IMR-90 (cell line): ENCODE measurements around the gene HDGFL1. TPM values are rescaled to one million over a fixed set of nuclear protein-coding genes. Genes with fewer than 3 reads are reported as not detected.
A peak's percentile ranks its signal among the peaks of the same experiment; 100 is the strongest.

Source experiments
- ATAC-seq: fragments of 200-7000 bp; cut with Tn5 transposase; 2 replicates; pipeline ENCODE4 v1.9.1; 2020; ENCODE audit warnings: low read depth, mild to moderate bottlenecking, moderate library complexity
- BruUV-seq: library from RNA; stranded (reverse); fragments of 400-500 nt; replicated peaks from 2 replicates; lab custom pipeline; 2021; lab: Mats Ljungman, UMichigan
- CTCF ChIA-PET: fragments of 300-600 bp; formaldehyde crosslinking; extraction: SDS; loops from one replicate; lab custom pipeline; 2021; ENCODE audit warnings: antibody characterized with exemption; lab: Yijun Ruan, JAX
- POLR2A ChIA-PET: fragments of 300-600 bp; sonication (Branson Sonifier 250); formaldehyde crosslinking; loops from one replicate; lab custom pipeline; 2022; ENCODE audit warnings: antibody characterized with exemption; ENCODE audit not compliant: unreplicated experiment; lab: Charles Lee
- DNase-seq: peaks from one replicate; pipeline ENCODE4 v3.0.0; 2013
- H2AFZ ChIP-seq: replicated peaks from 2 replicates; pipeline ENCODE3; 2013; ENCODE audit warnings: low read length, mild to moderate bottlenecking; ENCODE audit not compliant: poor library complexity
- H2AK5ac ChIP-seq: 2 replicates; pipeline ENCODE4 v1.6.1; 2013; ENCODE audit warnings: low read depth, low read length, inconsistent platforms
- H2AK9ac ChIP-seq: replicated peaks from 2 replicates; pipeline ENCODE3; 2013; ENCODE audit warnings: mild to moderate bottlenecking, low read depth, low read length, moderate library complexity; ENCODE audit not compliant: poor library complexity
- H2BK120ac ChIP-seq: 2 replicates; pipeline ENCODE4 v1.6.1; 2013; ENCODE audit warnings: low read depth, low read length, inconsistent platforms
- H2BK15ac ChIP-seq: 3 replicates; pipeline ENCODE4 v1.6.1; 2013; ENCODE audit warnings: low read depth, low read length, inconsistent platforms
- H2BK20ac ChIP-seq: 2 replicates; pipeline ENCODE4 v1.6.1; 2013; ENCODE audit warnings: low read depth, mild to moderate bottlenecking, inconsistent platforms, low read length, moderate library complexity
- H2BK5ac ChIP-seq: 2 replicates; pipeline ENCODE4 v1.6.1; 2013; ENCODE audit warnings: mild to moderate bottlenecking, low read depth, low read length, inconsistent platforms; ENCODE audit not compliant: poor library complexity, severe bottlenecking
- H3K14ac ChIP-seq: replicated peaks from 2 replicates; pipeline ENCODE4 v1.6.1; 2013; ENCODE audit warnings: low read depth, low read length, inconsistent platforms
- H3K18ac ChIP-seq: 2 replicates; pipeline ENCODE4 v1.6.1; 2013; ENCODE audit warnings: low read depth, low read length, control low read depth
- H3K23ac ChIP-seq: 2 replicates; pipeline ENCODE4 v1.6.1; 2013; ENCODE audit warnings: low read depth, low read length, inconsistent platforms
- H3K27ac ChIP-seq: 2 replicates; pipeline ENCODE4 v1.5.1; 2013; ENCODE audit warnings: mild to moderate bottlenecking, control low read depth, low read length; ENCODE audit not compliant: insufficient read depth
- H3K27me3 ChIP-seq: 2 replicates; pipeline ENCODE4 v1.6.1; 2013; ENCODE audit warnings: low read length; ENCODE audit not compliant: control insufficient read depth, insufficient read depth
- H3K36me3 ChIP-seq: 2 replicates; pipeline ENCODE4 v1.6.1; 2013; ENCODE audit warnings: low read length, mixed read lengths; ENCODE audit not compliant: control insufficient read depth, insufficient read depth
- H3K4ac ChIP-seq: 2 replicates; pipeline ENCODE4 v1.6.1; 2013; ENCODE audit warnings: low read depth, low read length, inconsistent platforms
- H3K4me1 ChIP-seq: 2 replicates; pipeline ENCODE4 v1.6.1; 2013; ENCODE audit warnings: low read length, mixed read lengths; ENCODE audit not compliant: control insufficient read depth, insufficient read depth
- H3K4me2 ChIP-seq: 2 replicates; pipeline ENCODE4 v1.6.1; 2013; ENCODE audit warnings: low read depth, mild to moderate bottlenecking, control low read depth, low read length, moderate library complexity
- H3K4me3 ChIP-seq: 2 replicates; pipeline ENCODE4 v1.5.1; 2013; ENCODE audit warnings: low read depth, mild to moderate bottlenecking, control low read depth, low read length, moderate library complexity; ENCODE audit not compliant: insufficient read depth
- H3K56ac ChIP-seq: 2 replicates; pipeline ENCODE4 v1.6.1; 2013; ENCODE audit warnings: low read length, inconsistent platforms; ENCODE audit not compliant: insufficient read depth; ENCODE audit errors: extremely low read depth
- H3K79me1 ChIP-seq, 2 experiments: 2 replicates each; pipeline ENCODE4 v1.6.1; 2013; ENCODE audit warnings: low read length in 2 of 2, inconsistent platforms in 1 of 2, low read depth in 1 of 2
- H3K9ac ChIP-seq: 2 replicates; pipeline ENCODE4 v1.6.1; 2013; ENCODE audit warnings: low read depth, low read length, control low read depth
- H3K9me1 ChIP-seq: 2 replicates; pipeline ENCODE4 v1.6.1; 2013; ENCODE audit warnings: low read length, inconsistent platforms; ENCODE audit not compliant: insufficient read depth
- H3K9me3 ChIP-seq: 2 replicates; pipeline ENCODE4 v1.6.1; 2013; ENCODE audit warnings: low read length; ENCODE audit not compliant: control insufficient read depth, insufficient read depth
- H4K20me1 ChIP-seq: 2 replicates; pipeline ENCODE4 v1.6.1; 2013; ENCODE audit warnings: low read length, inconsistent platforms; ENCODE audit not compliant: insufficient read depth
- H4K5ac ChIP-seq: 2 replicates; pipeline ENCODE4 v1.6.1; 2013; ENCODE audit warnings: mild to moderate bottlenecking, low read depth, low read length, control low read depth
- H4K8ac ChIP-seq, 2 experiments: 2 replicates each; pipeline ENCODE4 v1.6.1; 2013; ENCODE audit warnings: low read depth in 2 of 2, low read length in 2 of 2, control low read depth in 1 of 2, inconsistent platforms in 1 of 2
- H4K91ac ChIP-seq: 2 replicates; pipeline ENCODE4 v1.6.1; 2013; ENCODE audit warnings: low read depth, low read length, inconsistent platforms; ENCODE audit not compliant: insufficient read depth
- BHLHE40 ChIP-seq: fragments of 150-350 bp; IDR thresholded peaks from 2 replicates; pipeline ENCODE4 v1.6.1; 2016; ENCODE audit warnings: mild to moderate bottlenecking, low read depth, low read length
- FOS ChIP-seq: fragments of 150-350 bp; IDR thresholded peaks from 2 replicates; pipeline ENCODE4 v1.6.1; 2016; ENCODE audit warnings: low read depth, low read length
- MAFK ChIP-seq: IDR thresholded peaks from 2 replicates; pipeline ENCODE4 v1.6.1; 2012; ENCODE audit warnings: low read depth, low read length, improper control_type of control experiment
- NFE2L2 ChIP-seq: fragments of 150-350 bp; IDR thresholded peaks from 2 replicates; pipeline ENCODE4 v1.6.1; 2016; ENCODE audit warnings: low read depth, mild to moderate bottlenecking, low read length
- POLR2A ChIP-seq: IDR thresholded peaks from 2 replicates; pipeline ENCODE4 v1.6.1; 2012; ENCODE audit warnings: mild to moderate bottlenecking, low read depth, low read length
- RFX5 ChIP-seq: IDR thresholded peaks from 2 replicates; pipeline ENCODE4 v1.8.0; 2012; ENCODE audit warnings: low read depth, mild to moderate bottlenecking, low read length, moderate library complexity
- SMC3 ChIP-seq: fragments of 150-350 bp; IDR thresholded peaks from 2 replicates; pipeline ENCODE4 v1.6.1; 2016; ENCODE audit warnings: low read depth, mild to moderate bottlenecking, antibody characterized with exemption, low read length, moderate library complexity
- WGBS, 2 experiments: methylation state at CpG; one replicate each; pipeline versions ENCODE4 v1.1.5 to v1.1.7; 2013; ENCODE audit warnings: missing lambda C conversion rate in 2 of 2; ENCODE audit not compliant: insufficient read length in 1 of 2; ENCODE audit errors: extremely low coverage in 2 of 2; 5-methylcytosine and 5-hydroxymethylcytosine counted together
- dilution Hi-C: fragments of 300-500 bp; cut with HindIII; formaldehyde crosslinking; loops from one replicate; pipeline ENCODE4 v1.14.3; 2018; ENCODE audit warnings: low sequenced_read_pairs; ENCODE audit not compliant: unreplicated experiment
- in situ Hi-C: fragments of 300-500 bp; cut with MboI; formaldehyde crosslinking; loops from 3 replicates; pipeline ENCODE4 v1.14.3; 2019; ENCODE audit warnings: low sequenced_read_pairs, inconsistent platforms, mixed read lengths
- intact Hi-C: fragments of 100-400 bp; cut with micrococcal nuclease; formaldehyde crosslinking; loops from 2 replicates; pipeline ENCODE4 v1.10.0; 2022
- polyA plus RNA-seq, 3 experiments: library from polyadenylated mRNA; depleted of rRNA; stranded (reverse); fragments of >200 nt; gene quantifications; 2 replicates each; pipeline ENCODE4 v1.2.3, GENCODE V29; 2012; ENCODE audit warnings: low replicate concordance in 1 of 3
- total RNA-seq: library from RNA; depleted of rRNA; stranded (reverse); fragments of >200 nt; gene quantifications from 2 replicates; pipeline ENCODE4 v1.2.3, GENCODE V29; 2012
- TF ChIP-seq, protein P1 (sequence below): fragments of 150-350 bp; IDR thresholded peaks from 2 replicates; pipeline ENCODE4 v1.6.1; 2017; ENCODE audit warnings: mild to moderate bottlenecking, antibody characterized with exemption, low read length, low read depth

The HDGFL1 gene
- total and polyA plus RNA-seq, 2 of the 4 experiments (the other 2 are of a cell fraction), result not detected

DNA sequence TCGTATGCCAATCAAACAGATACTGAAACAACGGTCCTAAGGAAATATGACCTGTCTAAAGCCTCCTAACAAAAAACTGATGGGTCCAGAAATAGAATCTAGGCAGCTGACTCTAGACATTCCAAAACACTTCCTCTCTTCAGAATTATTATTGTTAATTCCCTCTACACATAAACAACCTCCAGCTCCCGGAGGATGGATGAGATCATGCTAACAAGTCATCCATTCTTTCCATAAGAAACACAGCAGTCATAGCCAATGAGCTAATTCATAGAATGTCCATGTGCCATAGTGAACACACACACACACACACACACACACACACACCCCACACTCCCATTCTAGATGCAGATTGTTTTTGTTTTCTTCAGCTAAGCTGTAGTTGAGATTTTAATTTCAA lies 44.3 kb downstream of the HDGFL1 start:
- no peak overlapping the region for H4K5ac ChIP-seq
- H3K27ac ChIP-seq, result no peak overlapping the region
- H2AFZ ChIP-seq, result no peak overlapping the region

More for the DNA sequence above, 44.3 kb downstream of the HDGFL1 start:
- Histone ChIP-seq H2AK9ac (no peak overlapping the region), H4K8ac (no peak overlapping the region), H3K9me1 (no peaks in the 10 kb centered on the region), H3K36me3 (no peaks in the 10 kb centered on the region), H3K4me3 (no peak overlapping the region), H4K20me1 (no peaks in the 10 kb centered on the region), H3K27me3 (no peaks in the 10 kb centered on the region), H3K4ac (peak overlapping the region; percentile 34; the same call in 1 of the 2 replicates), H3K18ac (no peak overlapping the region), H3K4me1 (peaks cover 9% of the 10 kb centered on the region), H3K9me3 (no peaks in the 10 kb centered on the region), H2BK5ac (peak overlapping the region; percentile 72), H3K9ac (no peak overlapping the region), H2AK5ac (no peak overlapping the region), H4K91ac (no peak overlapping the region), H2BK120ac (peak overlapping the region; percentile 47; the same call in 1 of the 2 replicates), H3K14ac (no peak overlapping the region), H3K4me2 (peak overlapping the region; percentile 77; the same call in 1 of the 2 replicates), H2BK20ac (no peak overlapping the region), H3K79me1 (no peaks in the 10 kb centered on the region), H3K56ac (no peak overlapping the region), H2BK15ac (no peak overlapping the region), H3K23ac (no peak overlapping the region)
- intact Hi-C loops (loop anchor here (5.0 kb wide), 3 partner anchors 269 to 1021 kb away; partner anchors contain the start of gene SOX4), dilution Hi-C loops (no loop called here), in situ Hi-C loops (no loop called here)
- TF ChIP-seq SMC3, result no peak
- TF ChIP-seq POLR2A, result no peak
- TF ChIP-seq MAFK, result peak; percentile 47
- TF ChIP-seq, protein P1, sequence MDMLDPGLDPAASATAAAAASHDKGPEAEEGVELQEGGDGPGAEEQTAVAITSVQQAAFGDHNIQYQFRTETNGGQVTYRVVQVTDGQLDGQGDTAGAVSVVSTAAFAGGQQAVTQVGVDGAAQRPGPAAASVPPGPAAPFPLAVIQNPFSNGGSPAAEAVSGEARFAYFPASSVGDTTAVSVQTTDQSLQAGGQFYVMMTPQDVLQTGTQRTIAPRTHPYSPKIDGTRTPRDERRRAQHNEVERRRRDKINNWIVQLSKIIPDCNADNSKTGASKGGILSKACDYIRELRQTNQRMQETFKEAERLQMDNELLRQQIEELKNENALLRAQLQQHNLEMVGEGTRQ, result peak; percentile 52; the same call in 1 of the 2 replicates
- peak; percentile 22; the same call in 1 of the 2 replicates for TF ChIP-seq NFE2L2
- TF ChIP-seq RFX5, result no peak
- TF ChIP-seq BHLHE40, result peak; percentile 83
- TF ChIP-seq FOS, result peak; percentile 72
- DNase-seq (peak; percentile 98), ATAC-seq (peak; percentile 96)
- POLR2A ChIA-PET, result interaction anchor here (0.6 kb wide), 1 partner anchor 186 kb away, joined by 3 read pairs; no protein-coding TSS in a partner anchor
- no TSS peak for BruUV-seq
- no CpG with 5 or more reads among the region's 3 CpGs for WGBS, 2 experiments
- CTCF ChIA-PET, result no interaction called here
